Ureter (tissue), 1 donor: ENCODE results near the gene MYMK. TPM values are rescaled to one million over a fixed set of nuclear protein-coding genes. Genes with fewer than 3 reads are reported as not detected.

ENCODE experiments used
- DNase-seq: peaks from one replicate; pipeline ENCODE4 v3.0.0-alpha.2; 2020; ENCODE audit warnings: low spot score
- total RNA-seq: library from RNA; stranded (reverse); gene quantifications from one replicate; pipeline ENCODE4 v1.2.4, GENCODE V29; 2023
- donor health status: DM: yes; HTN: yes; CAD: no.

The MYMK gene
- total RNA-seq, 1 donor from 2014 or later = not detected

DNA sequence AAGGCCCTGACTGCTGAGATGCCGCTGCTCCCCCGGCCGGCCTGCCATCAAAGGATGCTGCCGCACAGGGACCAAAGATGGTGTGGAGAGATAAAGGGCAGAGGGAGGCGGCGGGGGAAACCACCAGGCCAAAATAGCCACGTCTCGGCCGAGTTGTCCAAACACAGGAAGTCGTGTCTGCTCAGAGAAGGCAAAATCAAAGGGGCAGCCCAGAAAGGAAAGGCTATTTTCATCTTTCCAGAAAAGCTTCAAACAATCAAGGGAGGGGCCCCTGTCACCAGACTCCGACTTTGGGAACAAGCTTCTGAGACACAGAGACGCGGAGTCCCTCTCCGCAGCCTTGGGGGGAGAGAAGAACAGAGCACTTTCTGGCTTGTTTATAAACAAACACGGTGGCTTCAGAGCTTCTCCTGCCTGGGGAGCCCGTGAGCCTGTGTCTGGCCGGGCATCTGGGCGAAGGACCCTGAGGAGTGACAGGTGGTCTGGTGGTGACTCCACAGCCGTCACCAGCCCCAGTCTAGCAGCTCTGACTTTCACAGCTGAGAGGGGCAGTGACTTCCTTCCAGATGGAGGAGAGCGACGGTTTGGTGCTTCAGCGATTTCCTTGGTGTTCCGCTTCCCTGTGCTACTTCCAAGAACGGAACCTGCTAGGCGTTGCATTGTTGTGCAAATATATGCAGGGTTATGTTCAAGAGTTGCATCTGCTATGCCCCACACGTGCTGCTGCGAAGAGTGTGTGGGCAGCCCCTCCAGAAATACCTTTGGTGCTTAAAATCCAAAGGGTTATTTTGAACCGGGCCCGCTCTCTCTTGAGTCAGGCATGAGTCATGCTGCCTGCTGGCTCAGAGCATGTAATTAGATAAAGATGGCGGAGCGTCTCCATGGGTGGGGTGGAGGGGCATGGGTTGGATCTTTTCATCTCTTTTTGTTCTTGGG lies 33.7 kb upstream of the MYMK start:
- no peak for DNase-seq

DNA sequence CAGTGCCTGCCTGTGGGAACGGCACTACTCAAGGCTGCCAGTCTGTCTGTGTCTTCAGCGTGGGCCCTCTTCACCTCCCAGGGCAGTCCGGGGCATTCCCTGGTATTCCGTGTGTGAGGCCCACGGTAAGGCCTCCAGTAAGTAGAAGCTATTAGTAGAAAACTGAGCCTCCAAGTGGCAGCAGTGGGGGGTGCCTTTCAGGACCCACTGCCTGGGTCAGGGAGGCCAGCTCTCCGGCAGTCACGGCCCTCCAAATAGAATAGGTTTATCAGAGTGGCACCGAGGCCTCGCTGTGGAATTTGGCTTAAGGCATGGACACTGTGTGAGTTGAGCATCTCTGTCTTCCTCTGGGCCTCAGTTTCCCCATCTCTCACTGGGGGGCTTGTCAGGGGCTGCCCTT lies 32.8 kb upstream of the MYMK start:
- DNase-seq = no peak

DNA sequence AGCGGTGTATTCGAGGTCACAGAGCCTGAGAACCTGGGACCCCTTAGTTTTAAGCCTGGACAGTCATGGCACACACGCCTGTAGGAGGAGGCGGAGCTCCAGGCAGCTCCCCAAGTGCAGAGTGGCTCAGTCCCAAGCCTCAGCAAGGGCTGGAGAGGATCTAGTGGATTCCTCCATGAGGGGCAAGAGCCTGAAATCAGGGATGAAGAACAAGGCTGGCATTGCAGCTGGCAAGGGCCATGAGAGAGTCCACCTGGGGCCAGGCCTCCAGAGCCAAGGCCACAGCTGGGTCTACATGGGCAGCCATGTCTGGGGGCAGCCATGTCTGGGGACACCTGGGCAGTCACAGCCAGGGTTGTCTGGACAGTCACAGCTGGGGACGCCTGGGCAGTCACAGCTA lies 31.6 kb upstream of the MYMK start:
- DNase-seq = no peak

DNA sequence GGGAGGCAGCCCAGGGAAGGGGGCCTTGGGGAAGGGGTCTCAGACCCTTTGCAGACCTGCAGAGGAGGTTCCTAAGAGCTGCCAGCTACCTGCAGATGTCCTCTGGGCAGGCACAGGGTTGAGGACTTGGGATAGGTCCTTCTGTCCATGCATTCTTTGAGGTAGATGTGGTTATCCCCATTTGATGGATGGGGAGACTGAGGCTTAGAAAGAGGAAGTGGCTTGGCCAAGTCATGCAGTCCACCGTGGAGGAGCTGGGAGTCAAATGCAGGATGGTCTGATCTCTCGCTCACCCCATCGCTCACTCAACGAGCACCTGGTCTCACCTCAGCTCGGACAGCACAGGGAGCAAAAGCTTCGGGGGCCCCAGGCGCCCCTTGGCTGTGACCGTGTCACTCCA lies 30.0 kb upstream of the MYMK start:
- no peak for DNase-seq

DNA sequence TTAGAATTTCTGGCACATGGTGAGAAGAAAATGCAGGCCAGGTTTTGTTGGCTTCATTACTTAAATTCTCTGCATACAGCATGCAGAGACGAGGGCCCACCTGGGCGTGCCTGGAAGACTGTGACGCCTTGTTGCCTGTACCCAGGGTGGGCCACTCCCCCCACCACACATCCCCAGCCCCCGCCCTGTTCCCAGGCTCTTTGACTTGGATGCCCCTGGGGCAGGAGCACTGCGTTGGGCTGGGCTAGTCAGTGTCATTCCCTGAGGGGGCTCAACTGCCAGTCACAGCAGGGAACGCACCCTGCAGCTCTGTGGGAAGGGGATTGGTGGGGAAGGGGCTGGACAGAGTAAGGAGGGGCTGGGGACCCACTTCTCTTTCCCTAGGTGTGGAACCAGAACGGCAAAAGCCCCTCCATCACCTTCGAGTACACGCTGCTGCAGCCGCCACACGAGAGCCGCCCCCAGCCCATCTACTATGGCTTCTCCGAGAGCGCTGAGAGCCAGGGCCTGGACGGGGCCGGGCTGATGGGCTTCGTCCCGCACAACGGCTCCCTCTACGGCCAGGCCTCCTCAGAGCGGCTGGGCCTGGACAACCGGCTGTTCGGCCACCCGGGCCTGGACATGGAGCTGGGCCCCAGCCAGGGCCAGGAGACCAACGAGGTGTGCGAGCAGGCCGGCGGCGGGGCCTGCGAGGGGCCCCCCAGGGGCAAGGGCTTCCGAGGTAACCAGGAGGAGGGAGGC lies 29.4 kb upstream of the MYMK start:
- DNase-seq = no peak

DNA sequence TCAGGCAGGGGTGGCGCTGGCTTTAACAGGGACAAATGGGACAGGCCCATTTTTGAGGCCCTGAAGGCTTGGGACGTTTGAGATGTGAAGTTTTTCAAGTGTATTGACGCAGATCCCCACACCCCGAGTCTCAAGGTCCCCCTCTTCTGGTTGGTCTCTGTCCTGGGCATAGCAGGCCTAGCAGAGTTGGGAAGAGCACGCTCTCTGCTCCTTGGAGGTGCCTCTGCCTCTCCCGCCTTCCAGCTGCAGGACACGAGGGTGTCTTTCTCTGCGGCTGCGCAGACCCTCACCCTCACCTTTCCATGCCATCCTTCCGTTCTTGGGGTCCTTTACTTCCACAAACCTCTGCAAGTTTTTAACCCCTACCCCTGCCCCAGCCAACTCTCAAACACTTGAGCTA lies 28.4 kb upstream of the MYMK start:
- no peak for DNase-seq

DNA sequence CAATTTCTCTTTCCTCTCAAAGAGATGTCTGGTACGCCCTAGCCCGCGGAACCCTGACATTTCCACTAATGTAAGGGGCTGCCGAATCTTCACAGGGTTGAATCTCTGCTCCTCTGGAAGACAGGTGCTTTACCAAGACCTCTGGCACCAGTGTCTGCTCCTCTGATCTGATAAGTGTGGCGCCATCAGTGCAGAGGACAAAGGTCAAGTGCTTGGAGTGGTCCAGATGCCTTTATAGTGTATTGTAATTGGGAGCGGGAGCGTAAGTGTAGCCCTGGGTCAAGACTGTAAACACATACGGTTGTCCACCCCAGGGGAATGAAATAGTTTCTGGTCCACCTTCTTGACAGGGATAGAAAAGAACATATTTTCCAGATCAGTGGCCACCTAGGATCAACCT lies 27.5 kb upstream of the MYMK start:
- DNase-seq = no peak

DNA sequence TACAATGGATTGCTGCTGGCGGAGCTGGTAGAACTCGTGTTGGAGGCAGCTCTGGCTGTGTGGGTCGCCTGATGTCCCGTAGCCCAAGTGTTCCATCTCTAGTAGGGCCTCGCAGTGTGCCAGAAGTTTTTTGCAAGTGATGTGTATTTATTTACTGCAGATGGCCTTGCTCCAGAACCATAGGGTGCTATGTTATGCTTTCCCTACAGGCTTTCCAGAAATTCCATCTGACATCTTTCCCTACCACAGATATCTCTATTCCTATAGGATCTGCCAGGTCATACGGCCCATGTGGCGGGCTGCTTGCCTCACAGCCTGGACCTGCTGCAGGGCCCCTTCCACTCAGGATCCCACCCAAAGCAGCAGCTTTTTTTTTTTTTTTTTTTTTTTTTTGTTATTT lies 26.7 kb upstream of the MYMK start:
- no peak for DNase-seq

DNA sequence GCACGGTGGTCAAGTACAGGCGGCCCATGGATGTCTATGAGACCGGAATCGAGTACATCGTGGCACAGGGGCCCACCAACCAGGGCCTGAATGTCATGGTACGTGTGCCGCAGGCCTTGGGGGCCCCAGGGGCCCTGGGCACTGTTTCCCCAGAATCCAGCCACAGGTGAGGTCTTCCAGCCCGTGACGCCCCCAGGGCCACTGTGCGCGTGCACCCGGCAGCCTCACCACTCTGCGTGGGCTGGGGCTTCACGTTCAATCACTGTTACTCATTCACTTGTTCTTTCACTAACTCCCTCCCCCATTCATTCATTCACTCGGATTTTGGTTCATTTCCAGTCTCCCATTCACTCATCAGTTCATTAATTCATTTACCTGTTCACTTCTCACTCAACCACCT lies 22.4 kb upstream of the MYMK start:
- DNase-seq = no peak

DNA sequence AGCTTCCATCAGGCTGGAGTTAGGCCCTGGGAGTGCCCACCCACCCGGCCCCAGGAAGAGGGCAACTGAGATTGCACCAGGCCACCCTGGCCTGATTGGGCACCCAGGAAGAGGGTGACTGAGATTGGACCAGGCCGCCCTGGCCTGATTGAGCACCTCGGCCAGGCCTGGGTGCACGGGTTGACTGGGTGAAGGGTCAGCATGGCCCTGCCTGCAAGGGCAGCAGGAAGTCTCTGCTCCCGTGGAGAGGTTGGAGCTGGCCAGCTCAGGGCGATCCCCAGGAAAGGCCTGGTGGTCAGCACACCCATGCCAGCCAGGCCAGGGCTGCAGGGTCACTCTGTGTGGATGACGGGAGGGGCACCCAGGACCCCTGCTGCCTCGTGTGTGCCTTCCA lies 21.5 kb upstream of the MYMK start:
- DNase-seq = no peak

DNA sequence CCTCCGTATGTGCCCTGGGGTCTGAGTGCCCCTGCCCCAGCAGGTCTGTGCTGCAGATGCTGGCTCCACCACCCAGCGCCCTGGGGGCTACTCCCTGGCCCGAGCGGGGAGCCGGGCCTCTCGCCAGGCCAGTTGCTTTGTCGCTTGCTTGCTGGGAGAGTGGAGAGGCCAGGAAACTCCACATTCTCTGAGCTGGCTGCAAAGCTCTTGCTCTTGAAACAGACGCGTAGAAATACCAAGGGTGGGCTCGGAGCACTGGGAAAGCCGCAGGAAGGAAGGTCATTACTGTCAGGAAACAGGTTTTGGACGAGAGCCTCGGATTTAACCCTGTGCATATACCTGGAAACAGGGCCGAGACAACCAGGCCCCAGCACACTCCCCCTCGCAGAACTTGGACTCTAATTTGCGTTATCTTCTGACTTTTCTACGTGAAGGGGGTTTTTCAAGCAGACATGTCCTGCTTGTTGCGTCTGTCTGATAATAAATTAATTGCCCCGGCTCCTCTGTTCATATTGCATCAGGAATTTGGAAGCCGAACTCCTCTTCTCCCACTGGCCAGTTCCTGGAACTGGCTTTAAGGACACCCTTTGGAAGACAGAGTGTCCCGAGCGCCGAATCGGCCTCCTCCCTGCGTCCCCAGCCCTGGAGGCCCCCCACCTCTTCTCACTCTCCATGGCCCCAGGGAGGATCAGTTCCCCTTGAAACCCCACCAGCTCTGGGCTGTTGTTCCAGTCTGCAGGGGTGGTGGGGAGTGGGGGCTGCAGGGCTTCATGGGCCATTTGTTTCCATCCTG lies 20.9 kb upstream of the MYMK start:
- DNase-seq = no peak

DNA sequence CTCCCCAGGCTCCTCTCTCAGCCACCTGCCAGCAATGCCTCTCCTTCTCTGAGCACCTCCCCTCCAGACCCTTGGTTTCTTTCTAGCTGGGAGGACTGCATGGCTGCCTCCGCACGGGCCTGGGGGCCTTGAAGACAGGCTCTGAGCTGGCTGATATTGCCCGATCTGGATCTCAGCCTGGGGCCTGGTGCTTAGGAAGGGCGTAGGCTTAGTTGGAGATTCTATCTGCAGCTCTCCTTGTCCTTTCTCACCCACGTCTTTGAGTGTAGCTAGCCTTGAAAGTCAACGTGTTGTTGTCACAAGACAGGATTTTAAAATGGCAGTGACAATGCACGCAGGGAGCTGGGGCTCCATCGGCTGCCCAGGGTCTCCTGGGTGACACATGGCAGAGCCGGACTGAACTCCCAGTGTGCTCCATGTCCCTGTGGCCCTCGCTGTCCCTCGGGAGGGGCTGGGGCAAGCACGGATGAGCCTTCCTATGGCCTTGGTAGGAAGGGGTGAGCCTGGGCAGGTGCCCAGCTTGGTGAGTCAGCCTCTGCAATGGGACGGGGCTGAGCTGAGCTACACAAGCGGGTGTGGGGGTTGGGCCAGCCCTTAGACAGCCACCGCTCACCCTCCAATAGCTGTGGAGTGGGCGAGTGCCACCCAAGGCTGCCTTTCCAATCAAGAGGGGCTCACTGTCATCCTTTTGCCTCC lies 19.2 kb upstream of the MYMK start:
- DNase-seq = no peak

DNA sequence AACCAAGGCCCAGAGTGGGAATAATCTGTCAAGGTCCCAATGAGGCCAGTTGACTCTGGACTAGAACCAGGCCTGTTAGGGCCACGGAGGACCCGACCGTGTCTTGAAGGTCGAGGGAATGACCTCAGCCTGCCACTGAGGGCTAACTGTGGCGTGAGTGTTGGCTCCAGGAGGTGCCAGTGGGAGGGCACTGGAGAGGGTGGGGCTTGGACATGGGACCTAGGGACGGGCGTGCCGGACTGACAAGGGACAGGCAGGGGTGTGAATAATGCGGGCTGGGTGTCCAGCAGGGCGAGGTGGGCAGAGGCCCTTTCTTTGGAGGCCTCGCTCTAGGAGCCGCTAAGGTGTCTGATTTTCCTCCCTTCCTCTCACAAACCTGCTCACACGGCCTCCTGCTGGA lies 17.2 kb upstream of the MYMK start:
- DNase-seq = no peak

DNA sequence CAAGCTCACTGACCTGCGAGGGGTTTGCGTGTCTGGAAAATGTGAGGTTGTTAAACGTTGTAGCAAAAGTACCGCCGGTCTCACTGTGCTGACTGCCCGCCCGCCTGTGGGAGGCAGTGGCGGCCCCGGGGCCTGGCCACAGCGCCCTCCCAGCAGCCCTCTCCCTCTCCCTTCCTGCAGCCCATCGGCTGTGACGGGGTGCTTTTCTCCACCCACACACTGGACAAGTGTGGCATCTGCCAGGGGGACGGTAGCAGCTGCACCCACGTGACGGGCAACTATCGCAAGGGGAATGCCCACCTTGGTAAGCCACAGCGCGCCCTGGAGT lies 15.9 kb upstream of the MYMK start:
- no peak for DNase-seq

DNA sequence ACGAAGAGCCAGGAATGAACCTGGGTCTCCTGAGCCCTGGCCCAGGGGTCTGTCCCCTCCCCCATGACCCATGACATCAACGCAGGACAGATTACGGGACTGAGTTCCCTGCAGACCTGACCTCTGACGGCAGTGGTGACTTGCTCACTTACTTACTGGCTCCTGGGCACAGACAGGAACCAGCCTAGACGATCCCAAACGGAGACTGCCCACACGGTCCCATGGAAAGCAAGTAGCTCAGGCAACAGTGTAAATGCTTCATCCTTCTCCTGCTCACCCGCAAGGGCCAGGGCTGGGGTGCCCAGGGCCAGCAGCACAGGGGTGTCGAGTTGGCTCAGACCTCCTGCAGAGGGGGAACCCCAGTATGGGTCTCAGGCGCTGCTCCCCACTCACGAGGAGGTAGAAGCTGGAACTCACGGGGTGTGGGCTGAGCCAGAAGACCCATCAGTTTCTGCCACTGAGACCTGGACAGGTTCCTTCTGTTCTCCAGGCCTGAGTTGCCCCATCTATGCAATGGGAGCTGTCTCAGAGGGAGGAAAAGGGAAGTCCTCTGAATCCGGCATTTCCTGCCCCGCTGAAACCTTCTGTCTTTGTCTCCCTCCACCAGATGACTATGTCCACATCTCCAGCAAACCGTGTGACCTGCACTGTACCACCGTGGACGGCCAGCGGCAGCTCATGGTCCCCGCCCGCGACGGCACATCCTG lies 15.4 kb upstream of the MYMK start:
- DNase-seq = no peak

DNA sequence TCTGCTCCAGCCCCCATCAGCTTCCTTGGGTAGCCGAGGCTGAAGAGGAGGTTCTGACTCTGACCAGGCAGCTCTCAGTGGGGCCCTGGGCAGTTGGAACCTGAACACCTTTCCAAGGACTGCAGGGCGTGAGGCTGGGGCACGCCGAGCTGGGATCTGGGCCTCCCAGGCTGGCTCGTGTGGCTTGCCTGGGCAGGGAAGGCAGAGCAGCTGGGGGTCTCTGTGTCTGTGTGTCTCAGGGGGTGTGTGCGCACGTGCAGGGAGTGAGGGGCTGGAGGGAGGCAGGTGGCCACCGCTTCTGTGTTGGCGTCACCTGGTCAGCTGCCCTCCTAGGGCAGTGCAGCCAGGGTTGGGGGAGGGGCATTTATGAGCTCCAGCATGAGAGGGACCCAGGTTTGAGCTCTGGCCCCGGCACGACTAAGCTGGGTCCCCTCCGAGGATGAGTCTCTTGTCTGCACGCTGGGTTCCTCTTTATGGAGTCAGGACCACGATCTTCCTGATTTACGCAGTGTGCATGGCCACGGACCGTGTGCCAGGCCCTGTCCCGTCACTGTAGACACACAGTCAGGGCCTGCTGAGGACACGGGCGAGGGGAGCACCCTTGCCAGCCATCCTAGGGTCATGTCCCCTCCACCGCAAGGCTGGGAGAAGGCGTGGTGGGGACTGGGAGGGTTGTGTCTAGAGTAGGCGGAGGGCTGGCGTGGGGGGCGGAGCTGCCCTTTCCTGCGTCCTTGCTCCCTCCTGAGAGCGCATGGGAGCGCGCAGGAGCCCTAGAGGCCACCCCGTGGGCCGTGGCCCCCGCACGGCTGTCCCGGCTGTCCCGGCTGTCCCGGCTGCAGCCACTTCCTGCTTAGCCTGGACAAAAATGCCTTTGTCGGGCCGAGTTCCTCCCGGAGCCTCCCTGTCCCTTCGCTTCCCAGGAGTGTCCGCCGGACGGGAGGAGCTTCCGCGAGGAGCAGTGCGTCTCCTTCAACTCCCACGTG lies 14.4 kb upstream of the MYMK start:
- no peak for DNase-seq

DNA sequence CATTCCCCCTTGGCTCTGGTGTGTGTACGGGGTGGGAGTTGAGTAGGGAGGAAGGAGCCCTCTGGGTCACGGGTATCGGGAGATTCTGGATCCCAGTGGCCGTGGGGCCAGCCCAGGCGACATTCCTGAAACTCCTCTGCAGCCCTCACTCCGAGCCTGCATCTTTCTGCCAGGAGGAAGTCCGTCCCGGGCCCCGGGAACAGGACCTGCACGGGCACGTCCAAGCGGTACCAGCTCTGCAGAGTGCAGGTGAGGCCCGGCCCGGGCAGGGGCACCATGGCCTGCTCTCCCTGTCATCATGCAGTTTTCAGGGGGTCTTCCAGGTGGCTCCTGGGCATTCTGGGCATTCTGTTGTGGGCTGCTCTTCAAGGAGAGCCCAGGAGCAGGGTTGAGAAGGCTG lies 13.4 kb upstream of the MYMK start:
- no peak for DNase-seq

DNA sequence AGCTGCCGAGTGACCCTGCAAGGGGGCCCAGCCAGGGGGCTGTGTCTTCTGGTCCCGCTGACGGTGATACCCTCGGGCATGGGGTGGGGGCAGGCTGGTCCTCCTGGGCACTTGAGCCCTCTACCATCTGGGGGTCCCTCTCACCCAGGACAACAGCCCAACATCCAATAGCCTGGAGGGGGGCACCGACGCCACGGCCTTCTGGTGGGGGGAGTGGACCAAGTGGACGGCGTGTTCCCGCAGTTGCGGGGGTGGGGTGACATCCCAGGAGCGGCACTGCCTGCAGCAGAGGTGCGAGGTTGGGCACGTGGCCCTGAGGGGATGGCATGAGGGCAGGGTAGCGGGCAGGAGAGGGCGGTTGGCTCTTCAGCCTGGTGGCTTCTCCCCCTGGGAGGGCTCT lies 12.5 kb upstream of the MYMK start:
- DNase-seq = no peak

DNA sequence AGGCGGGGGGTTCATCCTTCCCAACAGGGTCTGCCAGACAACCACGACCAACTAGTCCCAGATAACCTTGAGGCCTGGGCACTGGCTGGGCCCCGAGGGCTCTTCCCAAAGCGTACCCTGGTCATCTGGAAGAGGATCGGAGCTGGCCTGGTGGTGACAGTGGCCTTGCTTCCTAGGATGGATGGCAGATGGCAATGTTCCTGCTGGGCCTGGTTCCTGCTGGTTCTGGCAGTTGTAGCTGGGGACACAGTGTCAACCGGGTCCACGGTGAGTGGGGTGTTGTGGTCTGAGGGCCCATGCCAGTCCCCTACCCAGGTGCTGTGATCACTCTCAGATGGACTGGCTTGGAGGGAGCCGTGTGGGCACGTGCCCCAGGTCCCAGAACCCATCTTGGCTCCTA lies 11.8 kb upstream of the MYMK start:
- no peak for DNase-seq

DNA sequence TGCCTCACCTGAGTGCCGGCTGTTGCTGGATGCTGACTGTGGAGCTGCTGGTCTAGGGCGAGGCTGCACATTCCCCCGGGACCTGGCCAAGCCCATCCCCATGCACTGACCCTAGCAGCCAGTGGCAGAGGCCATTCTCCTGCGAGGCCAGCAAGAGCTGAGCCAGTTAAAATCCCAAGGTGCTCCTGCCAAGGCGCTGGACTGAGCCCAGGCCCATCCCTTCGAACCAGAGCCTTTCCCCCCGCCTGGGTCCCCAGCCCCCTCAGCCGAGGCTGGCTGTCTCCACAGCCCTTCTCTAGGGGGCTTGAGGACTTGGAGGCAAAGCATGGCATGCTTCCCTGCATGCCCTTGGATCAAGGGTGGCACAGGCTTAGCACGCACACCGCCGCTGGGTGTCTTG lies 11.3 kb upstream of the MYMK start:
- DNase-seq = no peak
